NCI-H2081 (cell line): Measurements from ENCODE around the gene CRISPLD2.

Experiments
- DNase-seq, 2 experiments: peaks; one replicate each; lab custom pipeline; 2025; lab: John Stamatoyannopoulos, UW

CRISPLD2 gene

DNA sequence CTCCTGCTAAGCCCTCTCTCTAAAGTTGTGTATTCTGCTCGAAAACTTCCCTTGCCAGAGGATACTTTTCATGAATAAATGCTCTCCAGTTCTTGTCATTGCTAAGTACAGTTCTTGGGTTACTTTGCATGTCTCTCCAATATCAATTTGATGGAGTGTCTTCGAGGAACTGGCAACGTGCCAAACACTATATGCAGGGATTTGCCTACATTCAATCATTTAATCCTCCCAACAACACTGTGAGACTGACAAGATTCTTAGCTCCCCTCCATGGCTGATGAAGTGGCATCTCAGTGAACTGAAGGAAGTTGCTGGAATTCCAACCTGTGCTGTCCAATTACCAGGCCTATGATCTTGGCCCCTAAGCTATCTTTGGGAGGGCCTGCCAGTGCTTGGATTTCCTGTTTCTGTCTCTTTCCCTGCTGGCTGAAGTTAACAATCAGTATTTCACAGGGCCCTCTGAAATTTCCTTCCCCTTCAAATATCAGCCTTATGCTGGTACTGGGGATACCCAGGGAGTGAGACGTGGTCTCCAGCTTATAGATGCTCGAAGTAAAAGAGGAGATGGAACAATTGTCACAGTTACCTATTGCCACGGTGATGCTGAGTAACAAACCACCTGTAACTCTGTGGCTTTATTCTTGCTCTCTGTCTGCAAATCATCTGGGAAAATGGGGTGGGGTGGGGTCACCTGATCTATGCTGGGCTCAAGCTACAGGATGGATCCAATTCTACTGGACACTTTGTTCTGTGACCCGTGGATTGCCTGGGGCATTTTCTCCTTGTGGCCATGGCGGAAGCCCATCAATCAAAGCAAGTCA lies 19.4 kb upstream of the CRISPLD2 start:
- no peak for DNase-seq

- DNase-seq = no peak
These were observed 16.6 kb upstream of the CRISPLD2 start for GRCh38 chr16:84803146-84803545.

GRCh38 chr16:84804326-84804725 lies 15.5 kb upstream of the CRISPLD2 start:
- no peak for DNase-seq

- DNase-seq = no peak
These were observed 13.4 kb upstream of the CRISPLD2 start for GRCh38 chr16:84806256-84806889.

GRCh38 chr16:84806890-84807258 lies 12.9 kb upstream of the CRISPLD2 start:
- no peak for DNase-seq

DNA sequence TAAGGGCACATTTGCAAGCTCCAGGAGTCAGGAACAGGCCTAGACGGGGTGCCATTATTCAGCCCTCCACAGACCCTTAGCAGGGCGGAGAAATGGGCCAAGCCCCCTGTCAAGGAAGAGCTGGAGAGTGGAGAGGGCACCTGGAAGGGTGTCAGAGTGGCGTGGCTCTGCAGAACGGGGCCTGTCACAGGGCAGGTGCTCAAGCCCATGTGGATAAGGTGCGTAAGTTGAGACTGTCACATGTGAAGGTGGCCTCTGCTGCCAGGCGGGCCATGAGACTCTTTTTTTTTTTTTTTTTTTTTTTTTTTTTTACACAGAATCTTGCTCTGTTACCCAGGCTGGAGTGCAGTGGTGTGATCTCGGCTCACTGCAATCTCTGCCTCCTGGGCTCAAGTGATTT lies 12.0 kb upstream of the CRISPLD2 start:
- DNase-seq = no peak

DNA sequence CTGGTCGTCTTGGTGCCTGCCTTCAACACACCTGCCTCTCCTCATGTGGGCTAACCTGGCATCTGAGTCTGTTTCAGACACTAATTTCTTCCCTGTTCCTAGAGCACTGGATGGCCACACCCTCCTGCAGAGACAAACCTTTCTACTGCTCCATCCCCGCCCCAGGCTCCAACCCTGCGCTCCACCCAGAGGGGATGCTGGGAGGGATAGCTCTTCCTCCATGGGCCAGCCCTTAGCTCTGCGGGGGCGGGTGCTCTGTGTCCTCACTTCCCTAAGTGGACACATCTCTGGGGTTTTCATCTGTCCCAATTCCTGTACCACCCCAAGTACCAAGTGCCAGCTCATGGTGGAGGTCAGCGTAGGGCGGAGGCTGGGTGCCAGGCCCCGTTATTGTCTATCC lies 11.0 kb upstream of the CRISPLD2 start:
- no peak for DNase-seq

DNA sequence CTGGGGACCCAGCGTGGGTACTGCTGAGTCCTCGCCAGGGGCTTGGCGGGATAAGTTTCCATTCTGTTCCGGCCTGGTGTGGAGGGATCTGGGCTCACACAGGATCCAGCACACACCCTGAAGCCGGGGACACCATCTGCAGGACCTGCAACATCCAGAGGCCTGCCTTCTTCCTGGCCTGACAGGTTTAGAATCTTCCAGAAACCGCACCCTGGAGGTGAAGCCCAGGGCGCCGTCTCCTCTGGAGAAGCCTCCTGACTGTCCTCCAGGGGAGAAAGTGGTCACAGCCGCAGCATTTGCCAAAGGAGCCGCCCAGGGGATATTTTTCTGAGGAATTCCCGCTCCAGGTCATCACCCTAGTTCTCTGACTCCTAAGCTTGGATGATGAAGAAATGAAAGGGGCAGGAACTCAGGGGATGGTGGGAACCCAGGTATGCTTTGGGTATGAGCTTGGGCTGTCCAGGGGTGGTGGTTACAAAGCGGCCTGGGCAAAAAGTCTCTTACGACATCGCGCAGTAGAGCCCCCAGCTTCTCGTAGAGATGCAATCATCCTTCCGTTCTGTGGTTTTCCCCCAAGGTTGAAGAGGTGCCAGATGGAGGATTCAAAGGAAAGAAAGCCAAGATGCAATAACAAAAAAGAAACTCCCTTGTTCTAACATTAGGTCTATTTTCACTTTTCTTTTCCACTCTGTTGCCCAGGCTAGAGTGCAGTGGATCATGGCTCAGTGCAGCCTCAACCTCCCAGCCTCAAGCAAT lies 9.1 kb upstream of the CRISPLD2 start:
- no peak for DNase-seq

GRCh38 chr16:84811529-84811928 lies 8.3 kb upstream of the CRISPLD2 start:
- no peak for DNase-seq

GRCh38 chr16:84813141-84813934 lies 6.4 kb upstream of the CRISPLD2 start:
- DNase-seq = no peak

DNA sequence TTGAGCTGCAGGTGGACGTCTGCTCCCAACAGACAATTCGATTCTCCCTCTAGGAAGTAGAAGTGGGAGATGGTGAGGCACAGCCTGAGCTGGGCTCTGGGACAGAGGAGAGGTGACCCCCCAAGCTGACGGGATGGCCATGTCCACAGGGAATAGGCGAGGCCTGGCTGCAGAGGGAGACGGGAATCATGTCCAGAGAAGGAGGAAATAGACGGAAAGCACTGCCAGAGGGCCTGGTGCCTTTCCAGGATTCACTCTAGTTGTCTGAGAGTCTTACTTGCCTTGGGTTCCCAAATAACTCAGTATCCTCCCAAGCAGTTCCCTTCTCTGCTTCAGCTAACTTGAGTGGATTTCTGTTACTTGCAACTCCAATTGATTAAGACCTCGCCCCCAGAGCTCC lies 4.3 kb upstream of the CRISPLD2 start:
- DNase-seq = no peak

DNA sequence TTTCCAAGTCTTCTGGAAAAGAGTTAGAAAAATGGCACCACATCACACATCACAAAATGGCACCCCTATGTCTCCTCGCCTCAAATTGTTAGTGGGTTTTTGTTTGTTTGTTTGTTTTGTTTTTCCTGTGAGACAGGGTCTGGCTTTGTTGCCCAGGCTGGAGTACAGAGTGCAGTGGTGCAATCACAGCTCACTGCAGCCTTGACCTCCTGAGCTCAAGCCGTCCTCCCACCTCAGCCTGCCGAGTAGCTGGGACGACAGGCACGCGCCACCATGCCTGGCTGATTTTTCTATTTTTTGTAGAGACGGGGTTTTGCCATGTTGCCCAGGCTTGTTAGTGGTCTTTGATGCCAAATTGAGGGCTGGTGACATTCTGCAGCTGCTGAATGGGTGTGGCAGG lies 3.8 kb upstream of the CRISPLD2 start:
- no peak for DNase-seq

GRCh38 chr16:84816485-84816884 lies 3.3 kb upstream of the CRISPLD2 start:
- no peak for DNase-seq

- no peak for DNase-seq
These were observed 2.6 kb upstream of the CRISPLD2 start for GRCh38 chr16:84817206-84817605.

DNA sequence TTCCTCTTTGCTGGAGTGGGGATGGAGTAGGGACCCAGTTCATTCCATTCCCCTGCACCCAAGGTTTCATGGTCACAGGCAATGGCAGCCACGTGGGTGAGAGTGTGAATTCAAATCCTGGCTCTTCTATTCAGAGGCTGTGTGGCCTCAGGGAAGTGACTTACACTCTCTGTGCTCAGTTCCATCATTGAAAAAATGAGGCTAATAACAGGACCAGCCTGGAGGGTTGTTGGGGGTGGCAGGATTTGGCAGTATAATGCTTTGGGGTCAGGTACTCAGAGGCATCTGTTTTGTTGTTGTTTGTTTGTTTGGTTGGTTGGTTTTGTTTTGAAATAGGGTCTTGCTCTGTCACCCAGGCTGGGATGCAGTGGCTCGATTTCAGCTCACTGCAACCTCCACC lies 2.2 kb upstream of the CRISPLD2 start:
- no peak for DNase-seq

GRCh38 chr16:84818133-84818532 lies 1.7 kb upstream of the CRISPLD2 start:
- no peak for DNase-seq

GRCh38 chr16:84818989-84819643 lies 669 bp upstream of the CRISPLD2 start:
- DNase-seq = no peak

DNA sequence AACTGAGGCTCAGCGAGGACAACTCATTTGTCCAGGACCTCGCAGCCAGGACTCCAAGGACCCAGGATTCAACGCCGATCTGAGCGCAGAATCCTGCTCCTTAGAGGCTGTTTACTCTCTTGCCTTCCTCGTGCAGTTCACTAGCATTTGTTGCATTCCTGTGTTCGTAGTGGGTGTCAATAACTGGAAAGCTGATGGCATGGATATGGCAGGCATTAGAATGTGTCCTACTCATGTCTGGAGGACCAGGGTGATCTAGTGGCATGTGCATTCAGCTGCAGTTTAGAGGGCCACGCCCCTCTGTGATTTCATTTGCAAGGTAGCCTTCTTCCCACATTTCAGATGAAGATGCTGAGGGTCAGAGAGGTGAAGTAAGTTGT lies 510 bp downstream of the CRISPLD2 start:
- no peak for DNase-seq

- DNase-seq = no peak
These were observed 986 bp downstream of the CRISPLD2 start for GRCh38 chr16:84820771-84821170.

- DNase-seq = no peak
These were observed 1.4 kb downstream of the CRISPLD2 start for GRCh38 chr16:84821179-84821578.
